SK-N-SH (cell line): ENCODE results near the gene SMC1A. TPM values are rescaled to one million over a fixed set of nuclear protein-coding genes. Genes with fewer than 3 reads are reported as not detected.

Experiments
- CTCF ChIA-PET: fragments of 300-600, 350-600 bp; formaldehyde crosslinking; extraction: SDS; loops from one replicate; lab custom pipeline; 2021; lab: Yijun Ruan, JAX
- POLR2A ChIA-PET: fragments of 350-600 bp; sonication (Branson Sonifier 250); formaldehyde crosslinking; extraction: SDS; loops from one replicate; lab custom pipeline; 2020; ENCODE audit warnings: antibody characterized with exemption, inconsistent platforms; lab: Yijun Ruan, JAX
- DNase-seq: peaks from one replicate; pipeline ENCODE4 v3.0.0; 2012
- H2AFZ ChIP-seq: fragments of 200-600 bp; sonication (generic); 2 replicates; pipeline ENCODE4 v1.8.1; 2016; ENCODE audit warnings: antibody characterized with exemption, mild to moderate bottlenecking, low read depth
- H3F3A ChIP-seq: fragments of 200-600 bp; sonication (generic); replicated peaks from 2 replicates; pipeline ENCODE3; 2016; ENCODE audit warnings: antibody characterized with exemption, mild to moderate bottlenecking; ENCODE audit not compliant: insufficient read depth
- H3K27ac ChIP-seq, 2 experiments: fragments of 200-500 bp in 1 of 2; fragments of 200-600 bp in 1 of 2; sonication (Bioruptor generic) in 1 of 2; sonication (generic), shearing (Covaris generic) in 1 of 2; 2 replicates each; pipeline versions ENCODE4 v1.5.1 to v1.6.1; 2014 to 2016; ENCODE audit warnings: low read depth in 2 of 2, inconsistent platforms in 1 of 2, low read length in 1 of 2, mild to moderate bottlenecking in 1 of 2, mixed read lengths in 1 of 2
- H3K27me3 ChIP-seq: fragments of 200-600 bp; sonication (generic), shearing (Covaris generic); 2 replicates; pipeline ENCODE4 v1.6.1; 2016; ENCODE audit warnings: mixed run types; ENCODE audit not compliant: insufficient read depth
- H3K36me3 ChIP-seq, 2 experiments: fragments of 200-500 bp in 1 of 2; fragments of 200-600 bp in 1 of 2; sonication (Bioruptor generic) in 1 of 2; sonication (generic) in 1 of 2; replicated peaks in 1 of 2; 2 replicates each; pipeline versions ENCODE3 to v1.5.1; 2014 to 2016; ENCODE audit warnings: low read length in 1 of 2, mild to moderate bottlenecking in 1 of 2; ENCODE audit not compliant: insufficient read depth in 2 of 2, control insufficient read depth in 1 of 2
- H3K4me1 ChIP-seq, 2 experiments: fragments of 200-500 bp in 1 of 2; fragments of 200-600 bp in 1 of 2; sonication (Bioruptor generic) in 1 of 2; sonication (generic), shearing (Covaris generic) in 1 of 2; 2 replicates each; pipeline versions ENCODE4 v1.5.1 to v1.6.1; 2014 to 2016; ENCODE audit warnings: low read depth in 1 of 2, low read length in 1 of 2, mixed run types in 1 of 2; ENCODE audit not compliant: insufficient read depth in 2 of 2, control insufficient read depth in 1 of 2
- H3K4me2 ChIP-seq: fragments of 200-600 bp; sonication (generic), shearing (Covaris generic); 2 replicates; pipeline ENCODE4 v1.6.1; 2017; ENCODE audit warnings: mixed run types
- H3K4me3 ChIP-seq, 2 experiments: fragments of 200-500 bp in 1 of 2; fragments of 200-600 bp in 1 of 2; sonication (Bioruptor generic) in 1 of 2; sonication (generic), shearing (Covaris generic) in 1 of 2; 2 replicates each; pipeline versions ENCODE4 v1.5.1 to v1.8.1; 2014 to 2016; ENCODE audit warnings: low read depth in 2 of 2, inconsistent platforms in 1 of 2, low read length in 1 of 2, mild to moderate bottlenecking in 1 of 2, mixed read lengths in 1 of 2, moderate library complexity in 1 of 2
- H3K79me2 ChIP-seq: fragments of 200-600 bp; sonication (generic); 2 replicates; pipeline ENCODE4 v1.8.1; 2017; ENCODE audit warnings: mild to moderate bottlenecking; ENCODE audit not compliant: insufficient read depth
- H3K9ac ChIP-seq: fragments of 200-600 bp; sonication (generic); 2 replicates; pipeline ENCODE4 v1.6.1; 2017; ENCODE audit warnings: mixed run types
- H3K9me2 ChIP-seq: fragments of 200-600 bp; sonication (generic); 2 replicates; pipeline ENCODE4 v1.6.1; 2017; ENCODE audit warnings: mixed run types
- H3K9me3 ChIP-seq: fragments of 200-600 bp; sonication (generic); 2 replicates; pipeline ENCODE4 v1.6.1; 2017; ENCODE audit warnings: mixed run types, mild to moderate bottlenecking, moderate library complexity
- H4K20me1 ChIP-seq: fragments of 200-600 bp; sonication (generic); 2 replicates; pipeline ENCODE4 v1.6.1; 2017; ENCODE audit warnings: mild to moderate bottlenecking, mixed run types; ENCODE audit not compliant: insufficient read depth
- POLR2AphosphoS5 ChIP-seq: IDR thresholded peaks from 2 replicates; pipeline ENCODE4 v1.6.1; 2012; ENCODE audit warnings: low read depth, low read length
- YY1 ChIP-seq: IDR thresholded peaks from 2 replicates; pipeline ENCODE4 v1.4.0; 2012; ENCODE audit warnings: low read depth, mild to moderate bottlenecking
- WGBS: methylation state at CpG from one replicate; pipeline ENCODE4 v1.1.6; 2017; ENCODE audit warnings: low lambda C conversion rate; 5-methylcytosine and 5-hydroxymethylcytosine counted together
- polyA plus RNA-seq, 3 experiments: library from polyadenylated mRNA; depleted of rRNA; stranded (reverse); fragments of >200 nt; gene quantifications; 2 replicates each; pipeline ENCODE4 v1.2.3, GENCODE V29; 2012
- small RNA-seq, 7 experiments: library from RNA; depleted of rRNA; stranded (forward); fragments of <200 nt; gene quantifications; one replicate each; pipeline ENCODE3, GENCODE V24; 2012
- TF ChIP-seq, protein P1 (sequence below): IDR thresholded peaks from 2 replicates; pipeline ENCODE4 v1.4.0; 2012; ENCODE audit warnings: low read depth

Gene SMC1A
- polyA plus RNA-seq, 1 of the 3 experiments (the other 2 are of a cell fraction): 34.6 TPM

DNA sequence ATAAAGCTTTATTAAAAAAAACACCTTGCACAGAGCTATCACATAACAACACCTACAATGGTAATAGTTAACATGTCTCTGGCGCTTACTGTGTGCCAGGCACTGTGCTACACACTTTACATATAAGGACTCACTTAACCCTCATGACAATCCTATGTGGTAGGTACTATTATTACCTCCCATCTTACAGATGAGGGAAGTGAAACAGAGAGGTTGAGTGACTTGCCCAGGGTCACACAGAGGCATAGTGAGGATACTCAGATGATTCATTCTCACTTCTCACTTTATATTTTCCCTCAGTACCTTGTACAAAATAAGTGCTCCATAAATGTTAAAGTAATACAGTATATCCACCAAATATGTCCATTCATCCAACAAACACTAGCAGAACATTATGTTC is 97.7 kb downstream of the SMC1A start:
- 0% methylated on average over 1 of the region's 1 CpG for WGBS
- TF ChIP-seq POLR2AphosphoS5 (no peak), YY1 (no peak)
- TF ChIP-seq, protein P1, sequence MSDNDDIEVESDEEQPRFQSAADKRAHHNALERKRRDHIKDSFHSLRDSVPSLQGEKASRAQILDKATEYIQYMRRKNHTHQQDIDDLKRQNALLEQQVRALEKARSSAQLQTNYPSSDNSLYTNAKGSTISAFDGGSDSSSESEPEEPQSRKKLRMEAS: no peak
- ChIA-PET POLR2A (no interaction called here), CTCF (no interaction called here)
- Histone ChIP-seq H2AFZ (no peak overlapping the region), H3K27me3 (peaks cover 67% of the 10 kb centered on the region), H3K4me1 (peaks cover 0 to 2% of the 10 kb centered on the region in 2 experiments; a peak in 1 of 4 replicates), H3K79me2 (no peaks in the 10 kb centered on the region), H3K4me3 (no peak overlapping the region), H4K20me1 (no peaks in the 10 kb centered on the region), H3K4me2 (no peak overlapping the region), H3K27ac (no peak overlapping the region), H3K36me3 (no peaks in the 10 kb centered on the region), H3K9me2 (no peaks in the 10 kb centered on the region), H3F3A (no peaks in the 10 kb centered on the region), H3K9ac (no peak overlapping the region), H3K9me3 (no peaks in the 10 kb centered on the region)
- DNase-seq: no peak

Small RNA genes lying within 50 kb of the gene (small RNA-seq; reads per million reads assigned to genes)
- gene AC245102.2: 0 reads per million in 7 experiments
- gene MIR6857: 0 to 1.8 (median 0.13) reads per million in 7 experiments
- 0 reads per million in 7 experiments for gene RF00019
- 0 to 6.8 (median 1.0) reads per million in 7 experiments for gene VTRNA3-1P

Other genes with a start within 250 kb of the SMC1A start
- gene KDM5C, start 197.4 kb downstream of the SMC1A start, polyA plus RNA-seq (2012; rRNA removed): 76.6 and 95.4 TPM in 2 replicates
- gene IQSEC2, start 141.1 kb downstream of the SMC1A start, polyA plus RNA-seq (2012; rRNA removed): 21.3 and 24.7 TPM in 2 replicates
- 0.33 and 0.45 TPM in 2 replicates for gene RIBC1, start 219 bp upstream of the SMC1A start, polyA plus RNA-seq (2012; rRNA removed)
- gene HSD17B10, start 11.7 kb upstream of the SMC1A start, polyA plus RNA-seq (2012; rRNA removed): 157 and 188 TPM in 2 replicates